MCF 10A (cell line): ENCODE measurements around the gene GNB3. TPM values are rescaled to one million over a fixed set of nuclear protein-coding genes. Genes with fewer than 3 reads are reported as not detected.
"Not testable (repeated sequence)": the region's sequence is repeated elsewhere in the genome, so short reads cannot be mapped to it uniquely, and the experiment has no call there.

ENCODE experiments used
- BruUV-seq: library from RNA; stranded (reverse); fragments of 400-500 nt; replicated peaks from 2 replicates; lab custom pipeline; 2021; lab: Mats Ljungman, UMichigan
- CTCF ChIA-PET: fragments of 300-600 bp; sonication (Branson Sonifier 250); formaldehyde crosslinking; extraction: SDS; loops from one replicate; lab custom pipeline; 2021; ENCODE audit warnings: antibody characterized with exemption, inconsistent platforms; lab: Yijun Ruan, JAX
- POLR2A ChIA-PET: fragments of 300-600, 350-650 bp; sonication (Branson Sonifier 250); formaldehyde crosslinking; extraction: SDS; loops from one replicate; lab custom pipeline; 2020; ENCODE audit warnings: antibody characterized with exemption, inconsistent platforms; lab: Yijun Ruan, JAX
- DNase-seq: peaks from one replicate; pipeline ENCODE4 v3.0.0-alpha.2; 2018; ENCODE audit not compliant: unreplicated experiment
- H3K27ac Mint-ChIP-seq: one replicate; pipeline ENCODE4 v1.8.0; 2022; ENCODE audit warnings: mild to moderate bottlenecking, low read depth, mixed read lengths; ENCODE audit not compliant: unreplicated experiment
- H3K27me3 Mint-ChIP-seq: one replicate; pipeline ENCODE4 v1.8.0; 2022; ENCODE audit warnings: mixed read lengths; ENCODE audit not compliant: insufficient read depth, unreplicated experiment
- H3K36me3 Mint-ChIP-seq: one replicate; pipeline ENCODE4 v1.8.0; 2022; ENCODE audit warnings: mild to moderate bottlenecking, moderate library complexity, mixed read lengths; ENCODE audit not compliant: insufficient read depth, unreplicated experiment
- H3K4me1 Mint-ChIP-seq: one replicate; pipeline ENCODE4 v1.8.0; 2022; ENCODE audit warnings: mixed read lengths; ENCODE audit not compliant: insufficient read depth, unreplicated experiment
- H3K4me3 Mint-ChIP-seq: one replicate; pipeline ENCODE4 v1.8.0; 2022; ENCODE audit warnings: mild to moderate bottlenecking, moderate library complexity, mixed read lengths; ENCODE audit not compliant: unreplicated experiment
- H3K9me3 Mint-ChIP-seq: one replicate; pipeline ENCODE4 v1.8.0; 2022; ENCODE audit warnings: mixed read lengths; ENCODE audit not compliant: unreplicated experiment
- intact Hi-C: fragments of 100-400 bp; cut with micrococcal nuclease; formaldehyde crosslinking; loops from 2 replicates; pipeline ENCODE4 v1.14.1; 2022
- total RNA-seq: library from RNA; stranded (reverse); gene quantifications from 2 replicates; pipeline ENCODE4 v1.2.3, GENCODE V29; 2022
- TF ChIP-seq, protein P1 (sequence below): fragments of 200-600 bp; IDR thresholded peaks from one replicate; pipeline ENCODE4 v1.8.0; 2022; ENCODE audit warnings: antibody characterized with exemption, mild to moderate bottlenecking; ENCODE audit not compliant: unreplicated experiment

GNB3 gene
- total RNA-seq, 1 experiment from 2014 or later, result not detected

DNA sequence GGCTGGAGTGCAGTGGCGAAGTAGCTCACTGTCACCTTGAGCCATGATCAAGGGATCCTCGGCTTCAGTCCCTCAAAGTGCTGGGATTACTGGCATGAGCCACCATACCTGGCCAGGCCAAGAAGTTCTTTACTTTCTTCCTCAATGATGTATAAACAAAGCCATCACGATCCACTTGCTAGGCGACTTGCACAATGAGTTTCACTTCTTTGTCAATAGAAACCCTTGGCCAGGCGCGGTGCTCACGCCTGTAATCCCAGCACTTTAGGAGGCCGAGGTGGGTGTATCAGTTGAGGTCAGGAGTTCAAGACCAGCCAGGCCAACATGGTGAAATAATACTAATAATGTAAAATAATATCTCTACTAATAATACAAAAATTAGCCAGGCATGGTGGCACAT is 46.7 kb downstream of the GNB3 start:
- intact Hi-C loops, result no loop called here
- Mint-ChIP-seq H3K36me3 (no peaks in the 10 kb centered on the region), H3K4me1 (no peaks in the 10 kb centered on the region), H3K27ac (no peak overlapping the region), H3K27me3 (no peaks in the 10 kb centered on the region), H3K4me3 (no peak overlapping the region), H3K9me3 (no peaks in the 10 kb centered on the region)
- TF ChIP-seq, protein P1, sequence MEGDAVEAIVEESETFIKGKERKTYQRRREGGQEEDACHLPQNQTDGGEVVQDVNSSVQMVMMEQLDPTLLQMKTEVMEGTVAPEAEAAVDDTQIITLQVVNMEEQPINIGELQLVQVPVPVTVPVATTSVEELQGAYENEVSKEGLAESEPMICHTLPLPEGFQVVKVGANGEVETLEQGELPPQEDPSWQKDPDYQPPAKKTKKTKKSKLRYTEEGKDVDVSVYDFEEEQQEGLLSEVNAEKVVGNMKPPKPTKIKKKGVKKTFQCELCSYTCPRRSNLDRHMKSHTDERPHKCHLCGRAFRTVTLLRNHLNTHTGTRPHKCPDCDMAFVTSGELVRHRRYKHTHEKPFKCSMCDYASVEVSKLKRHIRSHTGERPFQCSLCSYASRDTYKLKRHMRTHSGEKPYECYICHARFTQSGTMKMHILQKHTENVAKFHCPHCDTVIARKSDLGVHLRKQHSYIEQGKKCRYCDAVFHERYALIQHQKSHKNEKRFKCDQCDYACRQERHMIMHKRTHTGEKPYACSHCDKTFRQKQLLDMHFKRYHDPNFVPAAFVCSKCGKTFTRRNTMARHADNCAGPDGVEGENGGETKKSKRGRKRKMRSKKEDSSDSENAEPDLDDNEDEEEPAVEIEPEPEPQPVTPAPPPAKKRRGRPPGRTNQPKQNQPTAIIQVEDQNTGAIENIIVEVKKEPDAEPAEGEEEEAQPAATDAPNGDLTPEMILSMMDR, result no peak
- BruUV-seq, result no TSS peak
- ChIA-PET POLR2A (interaction anchor here (1.2 kb wide), 1 partner anchor 14 kb away, joined by 4 read pairs; the partner anchor contains the start of gene SPSB2), CTCF (interaction anchor here (1.5 to 1.6 kb wide), 2 partner anchors 15 to 19 kb away, joined by 7 read pairs; partner anchors contain the start of gene SPSB2)
- no peak for DNase-seq

DNA sequence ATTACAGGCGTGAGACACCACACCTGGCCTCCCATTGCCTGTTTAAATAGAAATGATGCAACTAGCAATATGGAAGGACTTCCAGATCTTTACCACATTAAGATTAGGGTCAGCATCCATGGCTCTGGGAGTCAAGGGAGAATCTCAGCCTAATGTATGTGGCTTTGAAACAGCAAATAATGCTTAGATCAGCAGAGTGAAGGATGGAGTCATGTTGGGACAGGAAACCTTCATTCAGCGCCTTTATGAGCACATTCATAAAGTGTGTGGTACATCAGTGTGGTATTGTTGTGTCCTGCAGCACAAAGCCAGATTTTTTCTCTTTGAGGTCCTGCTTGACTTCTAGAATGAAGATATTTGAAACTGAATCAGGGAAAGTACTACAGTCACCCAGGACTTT is 47.6 kb downstream of the GNB3 start:
- Mint-ChIP-seq H3K27ac (no peak overlapping the region), H3K27me3 (no peaks in the 10 kb centered on the region), H3K9me3 (no peaks in the 10 kb centered on the region), H3K4me1 (no peaks in the 10 kb centered on the region), H3K36me3 (no peaks in the 10 kb centered on the region), H3K4me3 (no peak overlapping the region)
- CTCF ChIA-PET, result interaction anchor here (0.6 to 1.6 kb wide), 2 partner anchors 16 to 284 kb away, joined by 3 to 7 read pairs; partner anchors contain the start of gene SPSB2
- POLR2A ChIA-PET, result interaction anchor here (1.2 kb wide), 1 partner anchor 15 kb away, joined by 4 read pairs; the partner anchor contains the start of gene SPSB2
- no TSS peak for BruUV-seq
- no peak for DNase-seq
- intact Hi-C loops, result no loop called here
- TF ChIP-seq, protein P1, result no peak

DNA sequence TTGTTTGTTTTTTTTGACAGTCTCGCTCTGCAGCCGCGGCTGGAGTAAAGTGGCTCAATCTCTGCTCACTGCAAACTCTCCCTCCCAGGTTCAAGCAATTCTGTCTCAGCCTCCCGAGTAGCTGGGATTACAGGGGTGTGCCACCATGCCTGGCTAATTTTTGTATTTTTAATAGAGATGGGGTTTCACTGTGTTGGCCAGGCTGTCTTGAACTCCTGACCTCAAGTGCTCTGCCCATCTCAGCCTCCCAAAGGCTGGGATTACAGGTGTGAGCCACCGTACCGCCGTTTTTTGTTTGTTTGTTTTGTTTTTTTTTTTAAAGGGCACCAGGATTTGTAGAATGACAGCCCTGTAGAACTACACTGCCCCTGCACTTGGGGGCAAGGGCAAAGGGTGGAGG is 48.1 kb downstream of the GNB3 start:
- H3K4me1 Mint-ChIP-seq, H3K4me3 Mint-ChIP-seq, BruUV-seq, H3K9me3 Mint-ChIP-seq, H3K36me3 Mint-ChIP-seq, intact Hi-C loops, H3K27ac Mint-ChIP-seq, H3K27me3 Mint-ChIP-seq, DNase-seq: not testable (repeated sequence)
- ChIA-PET CTCF (interaction anchor here (1.2 to 1.6 kb wide), 2 partner anchors 16 to 37 kb away, joined by 3 to 7 read pairs; partner anchors contain the start of gene SPSB2), POLR2A (interaction anchor here (1.2 kb wide), 1 partner anchor 16 kb away, joined by 4 read pairs; the partner anchor contains the start of gene SPSB2)

DNA sequence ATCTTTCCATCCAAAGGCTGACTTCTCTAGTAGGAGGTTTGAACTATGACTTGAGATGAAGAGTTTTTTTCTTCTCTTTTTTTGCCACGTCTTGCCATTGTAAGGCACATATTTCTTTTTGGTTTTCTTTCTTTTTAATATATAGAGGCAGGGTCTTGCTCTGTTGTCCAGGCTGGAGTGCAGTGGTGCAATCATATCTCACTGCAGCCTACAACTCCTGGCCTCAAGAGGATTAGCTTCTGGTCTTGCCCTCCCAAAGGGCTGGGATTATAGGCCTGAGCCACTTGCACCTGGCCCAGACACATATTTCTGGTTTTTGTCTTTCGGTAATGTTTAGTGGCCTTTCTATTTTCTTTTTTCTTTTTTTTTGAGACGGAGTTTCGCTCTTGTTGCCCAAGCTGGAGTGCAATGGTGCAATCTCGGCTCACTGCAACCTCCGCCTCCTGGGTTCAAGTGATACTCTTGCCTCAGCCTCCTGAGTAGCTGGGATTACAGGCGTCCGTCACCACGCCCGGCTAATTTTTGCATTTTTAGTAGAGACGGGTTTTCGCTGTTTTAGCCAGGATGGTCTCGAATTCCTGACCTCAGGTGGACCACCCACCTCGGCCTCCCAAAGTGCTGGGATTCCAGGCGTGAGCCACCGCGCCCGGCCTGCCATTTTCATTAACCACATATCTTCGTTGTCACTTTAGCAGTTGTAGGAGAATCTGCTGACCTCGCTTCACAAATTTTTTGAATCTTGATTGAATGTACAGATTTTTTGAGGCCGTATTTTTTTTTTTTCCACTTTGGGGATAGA is 49.2 kb downstream of the GNB3 start:
- H3K4me3 Mint-ChIP-seq, H3K36me3 Mint-ChIP-seq, H3K9me3 Mint-ChIP-seq, intact Hi-C loops, BruUV-seq, H3K27me3 Mint-ChIP-seq, H3K4me1 Mint-ChIP-seq, DNase-seq: not testable (repeated sequence)
- POLR2A ChIA-PET, result interaction anchor here (0.5 to 2.4 kb wide), 5 partner anchors 10 to 71 kb away, joined by 3 to 37 read pairs (median 4); partner anchors contain the start of genes SPSB2 and TPI1
- H3K27ac Mint-ChIP-seq, result peak overlapping the region; percentile 74
- CTCF ChIA-PET, result interaction anchor here (1.2 kb wide), 1 partner anchor 35 kb away, joined by 3 read pairs; no protein-coding TSS in a partner anchor
